Measurements from ENCODE around the gene MYCBPAP. TPM values are rescaled to one million over a fixed set of nuclear protein-coding genes. Genes with fewer than 3 reads are reported as not detected.

The MYCBPAP gene
- total RNA-seq, 1 experiment from 2014 or later: not detected

GRCh38 chr17:50464736-50465135 lies 43.5 kb upstream of the MYCBPAP start:
- Histone ChIP-seq H2AFZ (ENCODE audit: low read depth, low read length, poor library complexity, severe bottlenecking) (no peak overlapping the region), H3K27me3 (ENCODE audit: insufficient read depth, low read length) (no peaks in the 10 kb centered on the region), H3K9me3 (ENCODE audit: control insufficient read depth in 1 of 2, insufficient read depth in 1 of 2, low read depth in 1 of 2, low read length in 2 of 2) (no peaks in the 10 kb centered on the region), H3K9me2 (ENCODE audit: insufficient read depth) (no peaks in the 10 kb centered on the region), H4K20me1 (ENCODE audit: insufficient read depth) (no peaks in the 10 kb centered on the region), H3K36me3 (ENCODE audit: control insufficient read depth in 1 of 2, insufficient read depth in 2 of 2, low read length in 2 of 2) (no peaks in the 10 kb centered on the region), H3K4me2 (ENCODE audit: low read length) (no peak overlapping the region), H3K9ac (ENCODE audit: low read length) (no peak overlapping the region), H3K4me3 (replicated peaks in 1 of 2; ENCODE audit: low read depth in 1 of 2, low read length in 2 of 2) (no peak overlapping the region), H3K27ac (ENCODE audit: low read depth, low read length) (no peak overlapping the region), H3K4me1 (ENCODE audit: control insufficient read depth in 1 of 2, insufficient read depth in 2 of 2, low read length in 2 of 2) (peaks cover 4 to 16% of the 10 kb centered on the region in 2 experiments; a peak in 2 of 4 replicates), H3K79me2 (ENCODE audit: insufficient read depth, low read length) (no peaks in the 10 kb centered on the region)
- ChIA-PET CTCF (no interaction called here), POLR2A (no interaction called here), RAD21 (ENCODE audit: low non-redundant PET in 1 of 2, low total read pairs in 2 of 2, uncharacterized antibody in 2 of 2, unreplicated experiment in 2 of 2) (no interaction called here)
- no peak for TF ChIP-seq SP1 (IDR thresholded peaks at IDR 0.05; ENCODE audit: low read depth)
- no peak for TF ChIP-seq ZFX (IDR thresholded peaks at IDR 0.05)
- TF ChIP-seq SRF (IDR thresholded peaks at IDR 0.05; ENCODE audit: low read depth): no peak
- TF ChIP-seq YY1 (IDR thresholded peaks at IDR 0.05; ENCODE audit: extremely low read depth, insufficient replicate concordance, low read depth, low read length): no peak
- no peak for TF ChIP-seq EZH2phosphoT487 (IDR thresholded peaks at IDR 0.05; ENCODE audit: borderline replicate concordance)
- TF ChIP-seq ELF1 (IDR thresholded peaks at IDR 0.05; ENCODE audit: borderline replicate concordance, low read depth): no peak
- TF ChIP-seq ATF3 (IDR thresholded peaks at IDR 0.05): no peak
- TF ChIP-seq, protein P1, sequence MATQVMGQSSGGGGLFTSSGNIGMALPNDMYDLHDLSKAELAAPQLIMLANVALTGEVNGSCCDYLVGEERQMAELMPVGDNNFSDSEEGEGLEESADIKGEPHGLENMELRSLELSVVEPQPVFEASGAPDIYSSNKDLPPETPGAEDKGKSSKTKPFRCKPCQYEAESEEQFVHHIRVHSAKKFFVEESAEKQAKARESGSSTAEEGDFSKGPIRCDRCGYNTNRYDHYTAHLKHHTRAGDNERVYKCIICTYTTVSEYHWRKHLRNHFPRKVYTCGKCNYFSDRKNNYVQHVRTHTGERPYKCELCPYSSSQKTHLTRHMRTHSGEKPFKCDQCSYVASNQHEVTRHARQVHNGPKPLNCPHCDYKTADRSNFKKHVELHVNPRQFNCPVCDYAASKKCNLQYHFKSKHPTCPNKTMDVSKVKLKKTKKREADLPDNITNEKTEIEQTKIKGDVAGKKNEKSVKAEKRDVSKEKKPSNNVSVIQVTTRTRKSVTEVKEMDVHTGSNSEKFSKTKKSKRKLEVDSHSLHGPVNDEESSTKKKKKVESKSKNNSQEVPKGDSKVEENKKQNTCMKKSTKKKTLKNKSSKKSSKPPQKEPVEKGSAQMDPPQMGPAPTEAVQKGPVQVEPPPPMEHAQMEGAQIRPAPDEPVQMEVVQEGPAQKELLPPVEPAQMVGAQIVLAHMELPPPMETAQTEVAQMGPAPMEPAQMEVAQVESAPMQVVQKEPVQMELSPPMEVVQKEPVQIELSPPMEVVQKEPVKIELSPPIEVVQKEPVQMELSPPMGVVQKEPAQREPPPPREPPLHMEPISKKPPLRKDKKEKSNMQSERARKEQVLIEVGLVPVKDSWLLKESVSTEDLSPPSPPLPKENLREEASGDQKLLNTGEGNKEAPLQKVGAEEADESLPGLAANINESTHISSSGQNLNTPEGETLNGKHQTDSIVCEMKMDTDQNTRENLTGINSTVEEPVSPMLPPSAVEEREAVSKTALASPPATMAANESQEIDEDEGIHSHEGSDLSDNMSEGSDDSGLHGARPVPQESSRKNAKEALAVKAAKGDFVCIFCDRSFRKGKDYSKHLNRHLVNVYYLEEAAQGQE (IDR thresholded peaks at IDR 0.05; ENCODE audit: low read depth): no peak
- no peak for TF ChIP-seq POLR2AphosphoS5 (IDR thresholded peaks at IDR 0.05; ENCODE audit: low read depth, low read length)
- no peak for TF ChIP-seq RAD21 (IDR thresholded peaks at IDR 0.05; ENCODE audit: low read depth)
- no peak for TF ChIP-seq FOSL1 (IDR thresholded peaks at IDR 0.05; ENCODE audit: low read depth)
- TF ChIP-seq MAX (IDR thresholded peaks at IDR 0.05): no peak
- TF ChIP-seq TCF7L2 (IDR thresholded peaks at IDR 0.05; ENCODE audit: borderline replicate concordance, extremely low read depth, insufficient read depth, insufficient read length): no peak
- no peak for TF ChIP-seq ZBTB33 (IDR thresholded peaks at IDR 0.05; ENCODE audit: extremely low read depth, insufficient replicate concordance, low read length)
- TF ChIP-seq EZH2 (IDR thresholded peaks at IDR 0.05): no peak
- TF ChIP-seq CTCF (IDR thresholded peaks at IDR 0.05 in 2 of 3, conservative IDR thresholded peaks at IDR 0.05 in 1 of 3; ENCODE audit: borderline replicate concordance in 1 of 3, insufficient read depth in 1 of 3, low read depth in 2 of 3, low read length in 2 of 3): no peak
- TF ChIP-seq SIN3A (IDR thresholded peaks at IDR 0.05; ENCODE audit: low read depth): no peak
- TF ChIP-seq CEBPB (IDR thresholded peaks at IDR 0.05; ENCODE audit: low read depth): no peak
- TF ChIP-seq JUND (IDR thresholded peaks at IDR 0.05): no peak
- TF ChIP-seq POLR2A (IDR thresholded peaks at IDR 0.05; ENCODE audit: borderline replicate concordance, extremely low read depth, insufficient read depth, insufficient read length): no peak
- no peak for DNase-seq (ENCODE audit: low read depth, low spot score)
- no peak for ATAC-seq
- intact Hi-C loops (cut with micrococcal nuclease): no loop called here
- BruUV-seq (replicated peaks): no TSS peak
